Endothelial cell of umbilical vein (primary cell): ENCODE measurements around the gene ARL10. TPM values are rescaled to one million over a fixed set of nuclear protein-coding genes. Genes with fewer than 3 reads are reported as not detected.

ENCODE experiments used
- Bru-seq: library from RNA; stranded (reverse); fragments of 400-500 nt; gene quantifications from one replicate; lab custom pipeline; 2021; lab: Mats Ljungman, UMichigan
- BruChase-seq, 2 experiments: library from RNA; stranded (reverse); fragments of 400-500 nt; gene quantifications; one replicate each; lab custom pipeline; 2021; lab: Mats Ljungman, UMichigan
- BruUV-seq: library from RNA; stranded (reverse); fragments of 400-500 nt; replicated peaks from 2 replicates; lab custom pipeline; 2021; lab: Mats Ljungman, UMichigan
- CTCF ChIA-PET: fragments of 300-600, 350-600 bp; sonication (Branson Sonifier 250); formaldehyde crosslinking; loops from one replicate; lab custom pipeline; 2021; ENCODE audit warnings: antibody characterized with exemption, inconsistent platforms; lab: Charles Lee
- POLR2A ChIA-PET: fragments of 300-600, 350-600 bp; sonication (Branson Sonifier 250); formaldehyde crosslinking; loops from one replicate; lab custom pipeline; 2021; ENCODE audit warnings: antibody characterized with exemption, inconsistent platforms; lab: Charles Lee
- DNase-seq: peaks from one replicate; pipeline ENCODE4 v3.0.0-alpha.2; 2011; ENCODE audit warnings: low read depth, low spot score
- FAIRE-seq: peaks from 2 replicates; lab custom pipeline; 2011; peaks lifted over from hg19 to GRCh38; lab: Jason Lieb, UNC
- H2AFZ ChIP-seq: 2 replicates; pipeline ENCODE4 v1.6.0; 2012; ENCODE audit warnings: low read depth, low read length, control low read depth, inconsistent platforms
- H3K27ac ChIP-seq: 2 replicates; pipeline ENCODE4 v1.5.1; 2011; ENCODE audit warnings: low read depth, mild to moderate bottlenecking, control low read depth, low read length, moderate library complexity; ENCODE audit not compliant: insufficient read depth
- H3K27me3 ChIP-seq, 2 experiments: 2 replicates each; pipeline versions ENCODE4 v1.6.0 to v1.6.1; 2011; ENCODE audit warnings: low read length in 2 of 2, mixed read lengths in 1 of 2; ENCODE audit not compliant: control insufficient read depth in 2 of 2, insufficient read depth in 2 of 2
- H3K36me3 ChIP-seq, 2 experiments: 2 replicates in 1 of 2; 3 replicates in 1 of 2; pipeline ENCODE4 v1.5.1; 2011; ENCODE audit warnings: low read length in 2 of 2, mild to moderate bottlenecking in 1 of 2, moderate library complexity in 1 of 2; ENCODE audit not compliant: control insufficient read depth in 2 of 2, insufficient read depth in 2 of 2; ENCODE audit errors: extremely low read depth in 1 of 2
- H3K4me1 ChIP-seq: 3 replicates; pipeline ENCODE4 v1.5.1; 2011; ENCODE audit warnings: mild to moderate bottlenecking, low read length; ENCODE audit not compliant: control insufficient read depth, insufficient read depth; ENCODE audit errors: extremely low read depth
- H3K4me2 ChIP-seq: 2 replicates; pipeline ENCODE4 v1.6.1; 2011; ENCODE audit warnings: low read length, control low read depth, mixed read lengths; ENCODE audit not compliant: insufficient read depth
- H3K4me3 ChIP-seq, 3 experiments: fragments of 200-600 bp in 1 of 3; sonication (generic), shearing (Covaris generic) in 1 of 3; replicated peaks in 1 of 3; 2 replicates each; pipeline ENCODE4 v1.5.1; 2011 to 2016; ENCODE audit warnings: control low read depth in 3 of 3, low read length in 3 of 3, mild to moderate bottlenecking in 2 of 3, inconsistent platforms in 1 of 3, low read depth in 1 of 3, moderate library complexity in 1 of 3; ENCODE audit not compliant: insufficient read depth in 1 of 3
- H3K79me2 ChIP-seq: 2 replicates; pipeline ENCODE4 v1.6.0; 2012; ENCODE audit warnings: low read length, inconsistent platforms; ENCODE audit not compliant: control insufficient read depth, insufficient read depth
- H3K9ac ChIP-seq: replicated peaks from 2 replicates; pipeline ENCODE3; 2011; ENCODE audit warnings: low read length, control low read depth; ENCODE audit not compliant: insufficient read depth; ENCODE audit errors: extremely low read depth
- H3K9me1 ChIP-seq: replicated peaks from 3 replicates; pipeline ENCODE4 v1.6.0; 2011; ENCODE audit warnings: mild to moderate bottlenecking, low read length; ENCODE audit not compliant: control insufficient read depth, insufficient read depth; ENCODE audit errors: extremely low read depth
- H3K9me3 ChIP-seq: replicated peaks from 2 replicates; pipeline ENCODE4 v1.5.1; 2012; ENCODE audit warnings: low read length, inconsistent platforms; ENCODE audit not compliant: control insufficient read depth, insufficient read depth
- H4K20me1 ChIP-seq: replicated peaks from 2 replicates; pipeline ENCODE3; 2011; ENCODE audit warnings: mild to moderate bottlenecking, low read length; ENCODE audit not compliant: control insufficient read depth, insufficient read depth; ENCODE audit errors: extremely low read depth
- POLR2A ChIP-seq: IDR thresholded peaks from 2 replicates; pipeline ENCODE4 v1.6.1; 2012; ENCODE audit warnings: low read depth, mild to moderate bottlenecking, control low read depth, low read length
- POLR2AphosphoS5 ChIP-seq: IDR thresholded peaks from 2 replicates; pipeline ENCODE4 v1.6.1; 2012; ENCODE audit warnings: low read depth, mild to moderate bottlenecking, control low read depth, low read length, moderate library complexity; ENCODE audit not compliant: insufficient read depth
- dilution Hi-C: fragments of 300-500 bp; cut with MboI; formaldehyde crosslinking; loops from one replicate; pipeline ENCODE4 v1.15.0; 2019; ENCODE audit warnings: low sequenced_read_pairs; ENCODE audit not compliant: extremely low pct_ligation_motif_present
- intact Hi-C: fragments of 100-400 bp; cut with micrococcal nuclease; formaldehyde crosslinking; loops from one replicate; pipeline ENCODE4 v1.10.0; 2022
- long read RNA-seq: library from polyadenylated mRNA; stranded (forward); transcript quantifications from one replicate; pipeline ENCODE4 v2.0.0, GENCODE V29; 2021
- polyA minus RNA-seq, 3 experiments: library from RNA; depleted of rRNA, polyadenylated mRNA; stranded (reverse); fragments of >200 nt; gene quantifications; 1 replicate in 1 of 3; 2 replicates in 2 of 3; pipeline ENCODE4 v1.2.3, GENCODE V29; 2011
- polyA plus RNA-seq, 4 experiments: library from polyadenylated mRNA; depleted of rRNA in 3 of 4; stranded (reverse) in 3 of 4; unstranded in 1 of 4; fragments of >200 nt; gene quantifications; 2 replicates each; pipeline versions ENCODE4 v1.2.1 to v1.2.3, GENCODE V29; 2011 to 2012; ENCODE audit warnings: missing spikeins in 1 of 4
- total RNA-seq: library from RNA; stranded (reverse); gene quantifications from 2 replicates; pipeline ENCODE4 v1.2.3, GENCODE V29; 2021

ARL10 gene
- total RNA-seq (16.5 and 20.7 TPM in 2 replicates), polyA plus RNA-seq (5.0 and 7.7 TPM in 2 replicates), polyA minus RNA-seq (13.6 and 14.1 TPM in 2 replicates), Bru-seq, nascent RNA (percentile 65 among the genes with signal in this experiment), BruChase-seq, experiment 1, labeled RNA remaining after a 6-hour chase (percentile 90 among the genes with signal in this experiment), BruChase-seq, experiment 2, labeled RNA remaining after a 2-hour chase (percentile 87 among the genes with signal in this experiment)
- polyA plus RNA-seq (2011; cell fraction: cytosol; rRNA removed), result 4.6 and 4.8 TPM in 2 replicates
- 19.8 and 24.1 TPM in 2 replicates for polyA plus RNA-seq (2011; cell fraction: nucleus; rRNA removed)
- polyA plus RNA-seq (2012), result 6.6 and 7.0 TPM in 2 replicates
- polyA minus RNA-seq (2011; cell fraction: cytosol; rRNA and poly(A)+ RNA removed), result not detected
- 11.2 and 22.0 TPM in 2 replicates for polyA minus RNA-seq (2011; cell fraction: nucleus; rRNA and poly(A)+ RNA removed)
- long read RNA-seq, full-length matches to known transcripts, result 2 of 11 reads
- long read RNA-seq, partial matches to known transcripts, result 4 of 11 reads
- long read RNA-seq, other reads (novel, unspliced or antisense), result 5 of 11 reads

DNA sequence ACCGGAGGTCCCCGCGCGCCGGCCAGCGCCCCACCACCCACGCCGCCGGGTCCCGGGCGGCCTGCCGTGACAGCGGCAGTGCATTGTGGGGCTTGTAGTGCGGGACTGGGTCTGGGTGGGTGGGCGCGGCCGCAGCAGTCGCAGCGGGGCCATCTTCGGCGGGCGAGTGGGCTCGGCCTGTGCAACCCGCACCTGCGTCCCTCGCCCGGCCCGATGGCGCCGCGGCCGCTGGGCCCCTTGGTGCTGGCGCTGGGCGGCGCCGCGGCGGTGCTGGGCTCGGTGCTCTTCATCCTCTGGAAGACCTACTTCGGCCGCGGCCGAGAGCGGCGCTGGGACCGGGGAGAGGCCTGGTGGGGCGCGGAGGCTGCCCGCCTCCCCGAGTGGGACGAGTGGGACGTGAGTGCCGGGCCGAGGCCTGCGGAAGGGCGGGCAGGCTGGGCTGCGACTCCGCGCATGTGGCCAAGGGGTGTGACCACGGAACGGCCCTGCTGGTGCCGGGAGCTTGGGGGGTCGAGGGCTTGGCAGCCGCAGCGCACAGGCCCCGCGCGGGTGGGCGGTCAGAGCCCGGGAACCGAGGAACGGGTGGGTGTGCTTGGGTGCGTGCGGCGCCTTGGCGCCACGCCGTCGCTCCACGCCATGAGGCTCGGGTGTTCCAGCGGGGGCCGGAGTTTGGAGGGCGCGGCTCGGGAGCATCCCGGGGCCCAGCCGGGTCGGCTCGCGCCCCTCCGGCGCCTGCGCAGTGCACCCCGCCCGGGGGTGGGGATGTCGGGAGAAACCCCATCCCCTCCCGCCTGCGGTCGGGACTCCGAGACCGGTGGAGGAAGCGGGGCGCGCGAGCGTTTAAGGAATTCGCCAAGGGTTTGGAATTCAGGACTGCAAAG is at the start of gene ARL10:
Gene ARL10 (plus strand): TSS at position 137 of the 881 bp plus-strand sequence. CDS start 77 bp downstream, at position 214.
- DNase-seq (peak; percentile 48), FAIRE-seq (peak; percentile 67)
- no peaks in the 10 kb centered on the region for H3K9me3 ChIP-seq
- H3K36me3 ChIP-seq, result peaks cover 0 to 15% of the 10 kb centered on the region in 2 experiments
- POLR2A ChIA-PET, result no interaction called here
- peak within 1 kb of the TSS; percentile 43 to 97 (median 72) for H3K4me3 ChIP-seq
- no peaks in the 10 kb centered on the region for H3K27me3 ChIP-seq
- peak within 1 kb of the TSS; percentile 83 for H3K4me2 ChIP-seq
- CTCF ChIA-PET, result interaction anchor here (0.9 kb wide), 1 partner anchor 171 kb away, joined by 3 read pairs; no protein-coding TSS in a partner anchor
- no TSS peak for BruUV-seq
- intact Hi-C loops, result loop anchor here (1.0 to 10.0 kb wide), 2 partner anchors 23 to 131 kb away; partner anchors contain the start of genes HIGD2A, NOP16 and SIMC1
- peaks cover 13% of the 10 kb centered on the region for H3K4me1 ChIP-seq
- TF ChIP-seq POLR2A, result no peak
- peak; percentile 39 for TF ChIP-seq POLR2AphosphoS5
- H4K20me1 ChIP-seq, result no peaks in the 10 kb centered on the region
- H3K79me2 ChIP-seq, result peaks cover 9% of the 10 kb centered on the region
- peak within 1 kb of the TSS; percentile 58 for H3K9ac ChIP-seq
- H3K9me1 ChIP-seq, result no peaks in the 10 kb centered on the region
- dilution Hi-C loops, result no loop called here
- peak within 1 kb of the TSS; percentile 95 for H2AFZ ChIP-seq
- H3K27ac ChIP-seq, result no peak within 1 kb of the TSS
